ENCODE data around the gene WTAP. TPM values are rescaled to one million over a fixed set of nuclear protein-coding genes. Genes with fewer than 3 reads are reported as not detected.
"Not testable (repeated sequence)": the region's sequence is repeated elsewhere in the genome, so short reads cannot be mapped to it uniquely, and the experiment has no call there.

WTAP gene
- total RNA-seq, 2 donors from 2014 or later, result 73.7 to 84.1 TPM

- Histone ChIP-seq H3K4me3 (no peak overlapping the region), H3K9me3 (no peaks in the 10 kb centered on the region), H3K4me1 (peaks cover 3% of the 10 kb centered on the region), H3K36me3 (peaks cover 18% of the 10 kb centered on the region), H3K27ac (no peak overlapping the region), H3K27me3 (no peaks in the 10 kb centered on the region), H3K9ac (ENCODE audit: low read depth in 2 of 2, low read length in 2 of 2) (no peak overlapping the region)
- intact Hi-C loops (cut with DNase I), result loop anchor here (10.0 kb wide), 1 partner anchor 168 kb away; no protein-coding TSS in a partner anchor
- no peak for TF ChIP-seq CTCF (IDR thresholded peaks at IDR 0.05)
- no peak for DNase-seq
Measured at GRCh38 chr6:159686703-159687102, 40.6 kb upstream of the WTAP start.

DNA sequence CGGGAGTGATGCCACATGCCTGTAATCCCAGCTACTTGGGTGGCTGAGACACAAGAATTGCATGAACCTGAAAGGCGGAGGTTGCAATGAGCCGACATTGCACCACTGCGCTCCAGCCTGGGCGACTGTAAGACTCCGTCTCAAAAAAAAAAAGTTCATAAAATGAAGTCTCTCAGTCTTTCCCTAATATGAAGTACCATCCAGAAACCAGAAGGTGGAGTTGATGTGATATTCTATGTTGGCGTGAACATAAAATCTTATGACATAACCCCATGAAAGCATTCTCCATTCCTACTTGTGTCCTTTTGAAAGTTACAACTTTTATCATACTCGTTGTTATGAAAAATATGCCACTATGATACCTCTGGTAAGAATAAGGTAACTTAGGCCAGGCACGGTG is 40.0 kb upstream of the WTAP start:
- no peak overlapping the region for H3K4me3 ChIP-seq
- DNase-seq, result no peak
- intact Hi-C loops (cut with DNase I), result loop anchor here (10.0 kb wide), 1 partner anchor 167 kb away; no protein-coding TSS in a partner anchor

DNA sequence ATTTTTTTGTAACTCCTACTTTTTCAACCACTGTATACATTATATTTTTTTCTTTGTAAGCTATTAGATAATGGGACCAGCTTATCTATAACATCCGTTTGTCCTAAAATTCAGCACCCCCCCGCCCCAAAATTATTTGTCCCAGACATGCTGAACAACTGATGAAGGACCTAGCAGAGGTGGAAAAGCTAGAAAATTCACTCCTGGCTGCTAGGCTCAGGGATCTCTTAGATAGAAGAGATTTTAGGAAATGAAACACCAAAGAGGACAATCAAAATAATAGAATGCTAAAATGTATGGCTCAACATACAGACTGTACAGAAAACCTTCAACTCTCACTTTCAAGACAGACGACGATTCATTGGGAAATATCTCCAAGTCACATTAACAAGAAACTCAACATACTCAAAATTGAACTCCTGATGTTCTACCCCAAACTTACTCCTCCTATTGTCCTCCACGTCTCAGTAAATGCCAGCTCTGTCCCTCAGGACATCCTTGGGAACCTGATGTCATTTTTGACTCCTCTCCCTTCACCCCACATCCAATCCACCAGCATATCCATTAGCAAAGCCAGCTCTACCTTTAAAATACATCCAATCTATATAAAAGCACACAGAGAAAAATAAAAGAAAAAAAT is 38.9 kb upstream of the WTAP start:
- TF ChIP-seq CTCF (IDR thresholded peaks at IDR 0.05), result no peak
- no peak overlapping the region for H3K27ac ChIP-seq
- H3K27me3 ChIP-seq, result no peaks in the 10 kb centered on the region
- DNase-seq, result no peak
- no peaks in the 10 kb centered on the region for H3K4me1 ChIP-seq
- no peak overlapping the region for H3K9ac ChIP-seq (ENCODE audit: low read depth in 2 of 2, low read length in 2 of 2)
- H3K4me3 ChIP-seq, result no peak overlapping the region
- no peaks in the 10 kb centered on the region for H3K9me3 ChIP-seq
- peaks cover 13% of the 10 kb centered on the region for H3K36me3 ChIP-seq
- intact Hi-C loops (cut with DNase I), result loop anchor here (10.0 kb wide), 1 partner anchor 166 kb away; no protein-coding TSS in a partner anchor

More for the DNA sequence above, 40.0 kb upstream of the WTAP start:
- Histone ChIP-seq H3K36me3 (peaks cover 18% of the 10 kb centered on the region), H3K27me3 (no peaks in the 10 kb centered on the region), H3K4me1 (peaks cover 3% of the 10 kb centered on the region), H3K9ac (ENCODE audit: low read depth in 2 of 2, low read length in 2 of 2) (no peak overlapping the region), H3K27ac (no peak overlapping the region), H3K9me3 (no peaks in the 10 kb centered on the region)
- no peak for TF ChIP-seq CTCF (IDR thresholded peaks at IDR 0.05)

DNA sequence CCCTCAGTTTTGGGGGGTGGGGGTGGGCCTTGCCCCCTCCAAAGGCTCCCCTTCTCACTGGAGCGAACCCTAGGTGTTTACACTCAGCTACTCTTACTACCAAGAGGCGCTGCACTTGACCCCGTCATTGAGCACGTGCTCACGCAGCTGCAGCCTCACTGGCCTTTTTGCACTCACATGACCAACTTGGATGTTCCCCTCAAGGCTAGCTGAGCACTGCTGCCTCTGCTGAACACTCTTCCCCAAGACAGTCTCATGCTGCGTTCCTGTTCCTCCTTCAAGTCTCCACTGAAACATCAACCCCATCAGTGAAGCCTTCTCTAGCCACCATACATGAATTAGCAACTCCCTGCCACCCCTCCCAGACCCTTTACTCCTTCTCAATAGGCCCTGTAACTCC is 38.3 kb upstream of the WTAP start:
- no peak for TF ChIP-seq CTCF (IDR thresholded peaks at IDR 0.05)
- no peaks in the 10 kb centered on the region for H3K4me1 ChIP-seq
- DNase-seq, result no peak
- H3K36me3 ChIP-seq, result peaks cover 7% of the 10 kb centered on the region
- intact Hi-C loops (cut with DNase I), result loop anchor here (10.0 kb wide), 1 partner anchor 166 kb away; no protein-coding TSS in a partner anchor
- no peak overlapping the region for H3K9ac ChIP-seq (ENCODE audit: low read depth in 2 of 2, low read length in 2 of 2)
- H3K4me3 ChIP-seq, result no peak overlapping the region
- no peak overlapping the region for H3K27ac ChIP-seq
- no peaks in the 10 kb centered on the region for H3K9me3 ChIP-seq
- no peaks in the 10 kb centered on the region for H3K27me3 ChIP-seq

- not testable (repeated sequence) for DNase-seq; H3K27me3 ChIP-seq; H3K4me1 ChIP-seq; H3K27ac ChIP-seq; H3K36me3 ChIP-seq; H3K9ac ChIP-seq (ENCODE audit: low read depth in 2 of 2, low read length in 2 of 2); H3K9me3 ChIP-seq; H3K4me3 ChIP-seq
- intact Hi-C loops (cut with DNase I), result loop anchor here (5.0 kb wide), 2 partner anchors 37 to 97 kb away; partner anchors contain the start of genes TCP1 and WTAP
Measured at GRCh38 chr6:159690135-159690534, 37.2 kb upstream of the WTAP start.
